ENCODE measurements around the gene CLDN11. TPM values are rescaled to one million over a fixed set of nuclear protein-coding genes. Genes with fewer than 3 reads are reported as not detected.

The CLDN11 gene
- total RNA-seq, 1 donor from 2014 or later: 2.6 TPM

DNA sequence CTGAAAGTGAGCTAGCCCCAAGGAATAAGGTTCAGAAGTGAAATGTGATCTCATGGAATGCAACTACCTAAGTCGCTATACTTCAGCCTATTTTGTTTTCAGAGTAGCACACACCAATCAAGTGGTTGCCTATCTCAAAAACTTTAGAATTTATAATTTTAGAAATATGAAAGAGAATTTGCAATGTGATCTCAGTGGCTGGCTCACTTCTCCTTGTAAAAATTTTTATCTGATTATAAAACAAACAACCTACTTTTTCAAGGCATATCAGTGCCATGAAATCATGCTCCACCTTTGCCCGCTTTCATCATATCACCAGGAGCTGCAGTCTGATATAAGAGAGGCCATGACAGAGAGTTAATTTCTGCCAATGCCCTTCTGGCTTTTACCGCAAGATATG is 47.3 kb downstream of the CLDN11 start:
- ATAC-seq (ENCODE audit: poor library complexity): no peak
- no peak for DNase-seq
- intact Hi-C loops (cut with DNase I): no loop called here

DNA sequence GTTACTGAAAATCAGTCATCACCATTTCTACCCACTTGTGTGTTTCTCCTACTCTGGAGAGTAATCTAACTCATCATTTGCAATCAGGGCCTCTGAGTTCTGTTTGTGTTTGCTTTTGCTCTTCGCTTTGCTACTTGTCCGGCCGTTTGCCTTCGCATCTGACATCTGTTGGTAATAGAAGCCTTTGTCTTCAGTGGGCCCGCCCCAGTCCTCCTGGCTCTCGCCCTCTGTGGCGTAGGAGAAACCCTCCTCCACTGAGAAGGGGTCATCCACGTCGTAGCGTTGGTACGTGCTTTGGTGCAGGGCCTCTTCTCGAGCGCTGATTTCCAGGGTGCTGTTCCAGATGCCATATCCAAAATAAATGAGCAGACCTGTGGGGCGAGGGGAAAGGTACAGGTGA is 48.3 kb downstream of the CLDN11 start:
- no peak for ATAC-seq (ENCODE audit: poor library complexity)
- intact Hi-C loops (cut with DNase I): no loop called here
- no peak for DNase-seq

DNA sequence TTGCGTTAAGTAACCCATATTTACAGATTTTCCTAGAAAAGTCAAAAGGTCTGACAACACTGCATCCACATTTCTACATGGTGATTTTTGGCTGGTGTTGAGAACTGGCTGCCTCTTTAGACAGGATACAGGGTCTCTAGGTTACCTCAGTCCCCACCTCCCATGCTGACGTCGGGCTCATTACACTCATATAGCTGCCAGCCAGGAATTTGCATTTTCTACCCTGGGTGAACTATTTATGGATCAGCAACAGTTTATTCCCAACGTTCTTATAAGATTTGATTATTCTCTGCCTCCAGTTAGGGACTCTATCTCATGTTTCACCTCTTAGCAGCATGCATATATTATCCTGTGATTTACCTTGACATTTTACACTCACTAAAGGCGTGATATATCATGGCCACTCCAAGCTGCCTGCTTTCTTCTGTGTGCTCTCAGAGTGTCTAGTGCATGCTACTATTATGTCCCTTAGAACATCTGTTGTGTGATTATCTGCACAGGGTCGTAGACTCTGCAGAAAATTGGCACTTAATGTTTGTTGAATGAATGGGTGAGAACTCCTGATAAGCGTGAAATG is 49.0 kb downstream of the CLDN11 start:
- DNase-seq (no peak), ATAC-seq (ENCODE audit: poor library complexity) (no peak)
- intact Hi-C loops (cut with DNase I): no loop called here

DNA sequence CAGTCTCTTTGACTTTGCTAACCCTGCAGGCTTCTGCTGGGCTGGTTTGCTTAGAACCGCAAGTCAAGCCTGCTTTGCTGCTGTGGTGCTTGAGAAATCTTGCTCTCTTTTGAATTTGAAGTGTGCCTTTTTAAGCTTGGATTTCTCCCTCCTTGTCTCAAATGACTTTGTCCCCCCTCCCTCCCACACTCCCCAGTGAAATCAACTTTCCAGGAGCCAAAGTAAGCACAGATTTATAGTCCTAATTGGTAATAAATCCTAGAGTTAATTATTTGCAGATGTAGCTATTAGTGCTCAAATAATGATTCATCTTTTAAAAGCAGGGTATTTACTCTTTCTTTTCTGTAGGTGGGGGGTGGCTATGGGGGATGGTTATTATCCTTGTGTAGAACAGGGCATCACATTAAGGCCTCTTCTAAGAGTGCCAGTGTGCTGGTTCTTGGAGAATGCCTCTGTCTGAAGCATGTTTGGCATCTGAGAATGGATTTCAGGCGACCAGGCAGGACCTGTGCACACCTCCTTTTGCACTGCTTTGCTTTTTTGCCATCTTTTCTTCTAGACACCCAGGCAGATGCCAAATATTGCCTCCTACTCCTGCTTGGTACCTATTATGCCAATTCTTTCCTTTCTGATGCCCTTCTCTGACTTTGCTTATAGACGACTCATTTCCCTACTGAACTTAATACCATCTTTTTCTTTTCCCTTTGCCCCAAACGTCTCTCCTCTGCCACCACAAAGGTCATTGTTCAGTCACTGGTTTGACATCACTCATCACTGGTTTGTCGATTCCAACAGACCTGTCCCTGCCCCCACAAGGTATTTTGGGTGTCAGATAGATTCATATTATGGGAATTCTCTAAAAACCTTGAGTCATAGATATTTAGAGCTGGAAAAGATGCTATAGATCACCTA is 50.7 kb downstream of the CLDN11 start:
- ATAC-seq (ENCODE audit: poor library complexity) (no peak), DNase-seq (no peak)
- intact Hi-C loops (cut with DNase I): no loop called here

DNA sequence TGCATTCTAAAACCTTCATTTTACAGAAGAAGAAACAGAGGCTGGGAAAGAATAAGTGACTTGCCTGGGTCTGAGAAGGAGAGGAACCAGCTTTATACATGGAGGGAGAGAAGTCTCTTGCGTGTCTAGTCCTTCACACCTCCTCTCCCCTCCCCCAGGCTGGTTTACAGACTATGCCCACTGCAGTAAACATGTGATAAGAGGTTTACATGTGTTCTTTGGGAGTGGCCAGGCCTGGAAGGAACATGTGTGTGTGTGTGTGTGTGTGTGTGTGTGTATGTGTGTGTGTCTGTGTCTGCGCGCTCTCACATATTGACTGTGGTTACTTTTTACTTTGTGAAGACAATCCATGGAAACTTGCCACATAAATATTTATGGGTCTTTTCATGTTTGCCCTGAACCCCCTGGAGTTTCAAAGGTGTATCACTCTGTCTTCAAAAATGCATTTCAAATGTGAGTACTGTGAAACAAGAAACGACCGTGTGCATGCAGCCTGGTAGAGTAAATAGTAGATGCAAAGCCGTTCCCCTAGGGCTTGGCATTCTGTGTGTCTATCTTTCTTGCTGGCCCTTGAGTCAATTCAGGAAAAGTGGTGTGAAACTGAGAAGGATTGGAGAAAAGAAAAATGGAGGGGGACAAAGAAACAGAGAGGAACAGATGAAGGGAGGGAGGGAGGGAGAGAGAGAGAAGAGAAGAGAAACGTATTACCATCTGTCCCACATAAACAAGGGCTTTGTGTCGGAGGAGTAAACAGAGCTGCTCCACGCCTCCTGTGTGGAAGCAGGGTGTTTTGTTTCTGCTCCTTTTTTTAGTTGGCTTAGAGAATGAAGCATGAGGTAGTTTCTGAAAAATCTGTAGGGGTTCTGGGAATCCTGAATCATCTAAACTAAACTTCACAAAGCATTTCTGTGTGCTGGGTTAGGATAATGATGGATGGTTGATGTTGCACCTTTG is 51.7 kb downstream of the CLDN11 start:
- intact Hi-C loops (cut with DNase I): no loop called here
- ATAC-seq (ENCODE audit: poor library complexity) (no peak), DNase-seq (no peak)

DNA sequence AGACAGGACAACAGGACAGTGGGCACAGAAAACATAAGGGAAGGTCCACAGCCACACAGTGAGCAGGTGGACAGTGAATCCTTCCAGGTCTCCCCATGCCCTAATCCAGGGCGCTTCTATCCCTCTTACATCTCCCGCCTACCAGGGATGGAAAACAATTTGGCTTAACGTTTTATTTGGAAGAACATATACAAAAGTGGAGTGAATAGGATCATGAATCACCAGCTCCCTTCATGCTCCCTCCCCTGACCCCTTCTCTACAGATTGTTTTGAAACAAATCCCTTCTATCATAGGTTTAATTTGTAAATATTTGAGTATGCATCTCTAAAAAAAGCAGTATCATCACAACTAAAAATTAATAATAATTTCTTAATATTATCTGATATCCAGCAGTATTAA is 52.5 kb downstream of the CLDN11 start:
- intact Hi-C loops (cut with DNase I): no loop called here
- DNase-seq (no peak), ATAC-seq (ENCODE audit: poor library complexity) (no peak)

DNA sequence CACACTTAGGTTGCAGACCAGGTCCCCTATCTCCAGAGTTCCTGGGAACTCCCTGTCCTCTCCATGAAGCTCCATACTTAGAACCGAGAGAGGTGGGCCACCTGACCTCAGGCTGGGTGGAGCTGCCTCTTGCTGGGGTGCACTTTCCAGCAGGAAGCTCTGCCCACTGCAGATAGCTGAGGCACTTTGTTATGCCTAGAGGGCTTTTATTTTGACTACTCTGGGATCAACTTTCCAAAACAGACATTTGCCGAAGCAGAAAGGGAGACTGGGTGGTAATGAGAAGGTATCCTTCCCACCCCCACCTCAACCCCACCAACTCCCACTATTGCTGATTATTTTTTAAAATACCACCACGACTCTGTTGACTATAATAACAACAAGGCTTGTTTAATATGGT is 54.7 kb downstream of the CLDN11 start:
- DNase-seq (no peak), ATAC-seq (ENCODE audit: poor library complexity) (no peak)
- intact Hi-C loops (cut with DNase I): no loop called here

DNA sequence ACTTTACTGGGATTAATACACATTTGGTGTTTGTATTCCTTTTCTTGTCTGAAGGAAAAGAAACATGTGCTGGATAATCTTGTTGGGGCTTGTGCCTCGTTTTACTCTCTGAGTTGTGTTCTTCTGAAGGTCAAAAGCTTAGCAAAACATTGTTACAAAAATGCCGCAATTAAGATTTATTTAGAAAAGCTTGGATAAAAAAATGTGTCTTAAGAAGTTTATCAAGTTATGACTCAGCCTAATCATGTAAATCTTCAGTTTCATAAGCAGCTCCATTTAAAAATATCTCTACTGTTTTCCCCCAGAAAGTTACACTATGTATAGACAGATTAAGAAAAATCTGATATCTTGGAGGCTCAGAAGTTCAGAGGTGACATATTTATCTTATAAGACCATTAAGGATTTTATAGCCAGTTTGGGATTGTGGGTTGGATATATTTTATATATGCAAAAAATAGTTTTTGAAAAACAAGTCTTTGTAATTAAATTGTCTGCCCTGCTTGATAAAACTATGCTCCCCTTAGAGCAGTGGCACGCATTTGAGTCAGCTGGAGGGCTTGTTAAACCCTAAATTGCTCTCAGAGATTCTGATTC is 56.5 kb downstream of the CLDN11 start:
- intact Hi-C loops (cut with DNase I): no loop called here
- ATAC-seq (ENCODE audit: poor library complexity) (no peak), DNase-seq (no peak)

DNA sequence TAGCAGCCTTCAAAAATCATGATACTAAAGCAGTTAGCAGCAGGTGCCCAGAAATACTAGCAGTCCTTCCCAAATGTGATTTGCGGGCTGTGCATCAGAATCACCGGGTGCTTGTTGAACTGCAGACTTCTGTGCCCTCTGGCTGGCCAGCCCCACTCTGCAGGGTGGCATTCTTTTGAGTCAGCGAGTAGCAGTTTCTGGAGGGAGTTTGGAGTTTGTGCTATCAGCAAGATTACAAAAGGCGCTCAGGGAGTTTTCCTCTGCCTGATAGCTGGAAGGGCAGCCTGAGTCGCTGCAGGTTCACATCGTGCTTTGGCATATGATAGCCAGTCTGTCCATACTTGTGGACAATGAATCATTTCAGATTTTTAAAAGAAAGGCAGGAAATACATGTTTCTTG is 57.6 kb downstream of the CLDN11 start:
- no peak for DNase-seq
- intact Hi-C loops (cut with DNase I): no loop called here
- no peak for ATAC-seq (ENCODE audit: poor library complexity)

DNA sequence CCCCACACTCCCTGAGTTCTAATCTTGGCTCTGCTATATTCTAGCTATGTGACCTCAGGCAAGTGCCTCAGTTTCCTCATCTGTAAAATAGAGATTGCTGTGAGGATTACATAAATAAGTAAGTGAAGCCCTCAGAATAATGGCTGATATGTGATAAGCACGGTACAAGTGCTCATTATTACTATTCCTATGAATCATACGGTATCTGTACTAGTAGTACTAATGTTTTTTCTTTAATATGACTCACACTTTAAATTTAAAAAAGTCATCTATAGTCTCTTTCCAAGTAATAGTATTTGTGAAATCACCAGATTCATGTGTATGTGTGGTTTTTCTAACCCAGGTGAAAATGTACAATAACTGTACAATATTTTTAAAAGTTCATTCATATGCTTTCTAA is 58.7 kb downstream of the CLDN11 start:
- intact Hi-C loops (cut with DNase I): no loop called here
- DNase-seq (no peak), ATAC-seq (ENCODE audit: poor library complexity) (no peak)

DNA sequence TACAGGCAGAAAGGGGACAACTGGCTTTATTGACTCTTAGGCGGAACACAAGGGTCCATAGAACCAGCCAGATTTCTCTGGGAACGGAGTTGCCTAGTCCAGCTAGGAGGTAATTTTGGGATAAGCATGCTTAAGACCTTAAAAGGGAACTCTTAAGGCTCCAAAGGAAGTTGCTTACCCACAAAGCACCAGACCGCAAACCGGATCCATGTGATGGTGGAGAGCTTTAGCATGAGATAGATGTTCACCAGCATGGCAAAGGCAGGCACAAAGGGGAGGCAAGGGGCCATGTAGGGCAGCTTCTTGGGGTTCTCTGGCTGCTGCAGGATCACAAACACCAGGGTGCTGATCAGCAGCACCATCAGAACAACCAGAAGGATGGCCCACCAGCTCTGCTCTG is 61.4 kb downstream of the CLDN11 start:
- DNase-seq (no peak), ATAC-seq (ENCODE audit: poor library complexity) (no peak)
- intact Hi-C loops (cut with DNase I): no loop called here

DNA sequence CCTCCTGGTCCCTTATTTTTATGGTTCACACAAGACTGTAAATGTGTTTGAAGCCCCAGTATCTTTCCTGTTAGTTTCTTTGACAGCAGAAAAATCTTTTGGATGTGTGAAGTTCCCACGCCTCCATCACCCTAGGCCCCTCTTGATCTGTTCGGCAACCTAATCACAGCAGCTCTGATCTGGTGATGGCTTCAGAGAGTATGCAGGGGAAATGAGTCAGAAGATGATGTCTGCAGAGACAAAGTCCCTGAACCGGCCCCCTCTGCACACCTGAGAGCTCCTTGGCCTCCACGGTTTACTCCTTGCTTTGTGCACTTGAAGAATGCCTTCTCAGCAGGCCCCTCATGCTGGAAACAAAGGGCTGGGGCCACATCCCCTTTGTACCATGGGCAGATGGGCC is 63.5 kb downstream of the CLDN11 start:
- intact Hi-C loops (cut with DNase I): no loop called here
- ATAC-seq (ENCODE audit: poor library complexity) (no peak), DNase-seq (no peak)

DNA sequence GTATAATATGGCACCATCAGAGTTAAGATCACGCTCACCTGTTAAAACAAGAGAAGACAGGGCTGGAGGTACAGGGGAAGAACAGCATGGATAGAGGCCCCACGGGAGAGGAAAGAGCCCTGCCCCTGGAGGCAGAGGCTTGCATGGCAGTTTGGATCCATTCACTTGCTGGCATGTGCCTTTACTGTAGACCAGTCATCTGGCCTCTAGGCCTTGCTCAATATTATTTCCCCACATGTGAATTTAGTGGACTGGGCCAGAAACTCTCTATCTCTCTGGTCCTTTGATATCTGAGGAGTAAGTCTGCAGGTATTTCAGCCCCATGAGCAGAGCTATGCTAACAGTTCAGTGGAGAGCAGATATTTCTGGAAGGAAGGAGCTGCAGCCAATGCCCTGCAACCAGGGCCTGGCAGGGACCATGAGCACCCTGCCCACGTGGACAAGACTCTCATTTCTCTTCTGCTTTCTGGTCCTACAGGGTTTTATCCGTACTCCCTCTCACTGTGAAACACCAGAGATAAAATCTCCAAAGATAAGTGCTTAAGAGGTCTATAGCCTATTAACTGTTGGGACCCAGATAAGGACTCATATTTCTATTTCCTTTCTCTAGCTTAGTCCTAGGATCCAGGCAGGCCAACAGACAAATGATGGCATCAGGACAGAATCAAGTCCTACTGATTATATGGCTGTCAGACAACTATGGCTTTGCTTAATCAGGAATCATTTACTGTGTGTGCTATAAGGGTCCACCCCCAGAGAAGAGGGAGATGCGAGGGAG is 65.0 kb downstream of the CLDN11 start:
- DNase-seq (no peak), ATAC-seq (ENCODE audit: poor library complexity) (no peak)
- intact Hi-C loops (cut with DNase I): no loop called here

Small RNA genes within 50 kb of the gene (microRNA-seq; reads per million reads assigned to microRNA genes)
- gene MIR6828: not detected

Other genes with a start within 250 kb of the CLDN11 start
- gene PHC3, start 237.1 kb upstream of the CLDN11 start, total RNA-seq: 40.3 TPM
- gene PRKCI, start 196.4 kb upstream of the CLDN11 start, total RNA-seq: 15.9 TPM
- gene SKIL, start 61.2 kb upstream of the CLDN11 start, total RNA-seq: 14.7 TPM
- not detected for gene SLC7A14, start 167.2 kb downstream of the CLDN11 start, total RNA-seq